T-cell (primary cell): ENCODE measurements around the gene CYP24A1. TPM values are rescaled to one million over a fixed set of nuclear protein-coding genes. Genes with fewer than 3 reads are reported as not detected.

ENCODE experiments used
- ATAC-seq, 4 experiments: fragments of 200-7000 bp in 3 of 4; fragments of 150-1000 bp in 1 of 4; cut with Tn5 transposase; replicated peaks in 1 of 4; 1 replicate in 3 of 4; 2 replicates in 1 of 4; pipeline ENCODE4 v1.10.0; 2021; ENCODE audit warnings: moderate library complexity in 3 of 4, mild to moderate bottlenecking in 2 of 4, moderate number of reproducible peaks in 1 of 4
- CTCF ChIA-PET, 2 donors: fragments of 300-600 bp; sonication (Branson Sonifier 250); formaldehyde crosslinking; loops; one replicate each; lab custom pipeline; 2022; ENCODE audit warnings: antibody characterized with exemption in 2 of 2; lab: Charles Lee
- POLR2A ChIA-PET, 2 donors: fragments of 300-600 bp; sonication (Branson Sonifier 250); formaldehyde crosslinking; loops; one replicate each; lab custom pipeline; 2022; ENCODE audit warnings: antibody characterized with exemption in 2 of 2; lab: Charles Lee
- DNase-seq, 35 experiments: peaks; one replicate each; pipeline versions ENCODE4 v3.0.0 to v3.0.0-alpha.2; 2013 to 2023
- H3K27ac ChIP-seq: one replicate; pipeline ENCODE4 v1.5.1; 2013; ENCODE audit warnings: low read length
- H3K27me3 ChIP-seq, 2 experiments: replicated peaks in 1 of 2; 1 replicate in 1 of 2; 2 replicates in 1 of 2; pipeline versions ENCODE4 v1.6.1 to v1.7.0; 2013; ENCODE audit warnings: low read length in 1 of 2, mixed read lengths in 1 of 2; ENCODE audit not compliant: control insufficient read depth in 2 of 2, insufficient read depth in 2 of 2; ENCODE audit errors: extremely low read depth in 1 of 2
- H3K36me3 ChIP-seq, 2 donors: 1 replicate in 1 of 2; 2 replicates in 1 of 2; pipeline versions ENCODE4 v1.6.1 to v1.7.0; 2013; ENCODE audit warnings: low read length in 1 of 2; ENCODE audit not compliant: control insufficient read depth in 2 of 2, insufficient read depth in 1 of 2; ENCODE audit errors: extremely low read depth in 1 of 2
- H3K4me1 ChIP-seq, 2 experiments: 1 replicate in 1 of 2; 2 replicates in 1 of 2; pipeline versions ENCODE4 v1.6.1 to v1.7.0; 2013; ENCODE audit warnings: low read length in 2 of 2, mixed read lengths in 1 of 2; ENCODE audit not compliant: insufficient read depth in 2 of 2, control insufficient read depth in 1 of 2; ENCODE audit errors: extremely low read depth in 1 of 2
- H3K4me3 ChIP-seq, 2 donors: 1 replicate in 1 of 2; 2 replicates in 1 of 2; pipeline versions ENCODE4 v1.5.1 to v1.7.0; 2013; ENCODE audit warnings: mild to moderate bottlenecking in 2 of 2, low read length in 1 of 2, moderate library complexity in 1 of 2; ENCODE audit not compliant: control insufficient read depth in 1 of 2; ENCODE audit errors: extremely low read depth in 1 of 2
- H3K9me3 ChIP-seq: 2 replicates; pipeline ENCODE4 v1.7.0; 2013
- H3K27ac Mint-ChIP-seq, 2 donors: one replicate each; pipeline ENCODE4 v1.8.0; 2020 to 2021; ENCODE audit warnings: mild to moderate bottlenecking in 2 of 2, mixed read lengths in 2 of 2
- H3K27me3 Mint-ChIP-seq, 2 donors: one replicate each; pipeline ENCODE4 v1.8.0; 2021 to 2022; ENCODE audit warnings: mixed read lengths in 2 of 2
- H3K36me3 Mint-ChIP-seq: one replicate; pipeline ENCODE4 v1.8.0; 2021; ENCODE audit warnings: mixed read lengths
- H3K4me1 Mint-ChIP-seq, 3 donors: one replicate each; pipeline ENCODE4 v1.8.0; 2020 to 2022; ENCODE audit warnings: mixed read lengths in 3 of 3, mild to moderate bottlenecking in 1 of 3
- H3K4me3 Mint-ChIP-seq, 3 donors: one replicate each; pipeline ENCODE4 v1.8.0; 2020 to 2022; ENCODE audit warnings: mild to moderate bottlenecking in 3 of 3, mixed read lengths in 3 of 3, moderate library complexity in 3 of 3
- H3K9me3 Mint-ChIP-seq, 3 donors: one replicate each; pipeline ENCODE4 v1.8.0; 2020 to 2022; ENCODE audit warnings: mixed read lengths in 3 of 3
- WGBS: methylation state at CpG from one replicate; pipeline ENCODE4 v1.1.5; 2013; ENCODE audit warnings: missing lambda C conversion rate; ENCODE audit not compliant: insufficient coverage; 5-methylcytosine and 5-hydroxymethylcytosine counted together
- total RNA-seq, 35 experiments: library from RNA in 6 of 35; stranded (reverse) in 6 of 35; fragments of 120-200 nt in 1 of 35; gene quantifications; one replicate each; pipeline versions ENCODE4 v1.2.1 to v1.2.4 and lab custom pipeline; 2013 to 2026

Gene CYP24A1
- total RNA-seq, 5 donors from 2014 or later (not counting 1 experiment from before 2014, with no cell fraction given) = 0.13 to 0.79 (median 0.42) TPM; not detected in 1

DNA sequence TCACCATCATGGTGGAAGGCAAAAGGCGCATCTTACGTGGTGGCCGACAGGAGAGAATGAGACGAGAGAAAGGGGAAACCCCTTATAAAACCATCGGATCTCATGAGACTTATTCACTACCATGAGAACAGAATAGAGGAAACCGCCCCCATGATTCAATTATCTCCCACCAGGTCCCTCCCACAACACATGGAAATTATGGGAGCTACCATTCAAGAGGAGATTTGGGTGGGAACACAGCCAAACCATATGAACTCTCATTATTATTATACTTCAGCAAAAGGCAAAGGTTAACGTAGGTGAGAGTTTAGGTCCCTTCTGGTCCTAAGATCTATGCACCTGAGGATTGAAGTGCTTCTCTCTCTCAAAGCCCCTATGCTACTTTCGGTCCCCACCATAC, 31.7 kb upstream of the CYP24A1 start:
- H3K4me1 Mint-ChIP-seq = peaks cover 20 to 23% (median 20%) of the 10 kb centered on the region in 3 donors
- Histone ChIP-seq H3K27me3 (peaks cover 0 to 9% of the 10 kb centered on the region in 2 experiments), H3K36me3 (no peaks in the 10 kb centered on the region), H3K27ac (no peak overlapping the region), H3K4me3 (no peak overlapping the region), H3K4me1 (peaks cover 10 to 12% of the 10 kb centered on the region in 2 experiments), H3K9me3 (no peaks in the 10 kb centered on the region)
- H3K9me3 Mint-ChIP-seq = no peaks in the 10 kb centered on the region
- ChIA-PET POLR2A (no interaction called here), CTCF (interaction anchor here (0.6 to 1.1 kb wide), 2 partner anchors 8 to 286 kb away, joined by 3 read pairs; no protein-coding TSS in a partner anchor)
- 88% methylated on average over 1 of the region's 8 CpGs for WGBS
- ATAC-seq = no peak
- no peaks in the 10 kb centered on the region for H3K27me3 Mint-ChIP-seq
- no peak overlapping the region for H3K27ac Mint-ChIP-seq
- H3K4me3 Mint-ChIP-seq = no peak overlapping the region
- no peak for DNase-seq
- no peaks in the 10 kb centered on the region for H3K36me3 Mint-ChIP-seq

- CTCF ChIA-PET = interaction anchor here (0.8 to 1.1 kb wide), 2 partner anchors 9 kb away, joined by 3 to 4 read pairs; no protein-coding TSS in a partner anchor
- WGBS = 78% methylated on average over 2 of the region's 5 CpGs
- ATAC-seq = no peak
- Histone ChIP-seq H3K27ac (no peak overlapping the region), H3K4me3 (no peak overlapping the region), H3K9me3 (no peaks in the 10 kb centered on the region), H3K27me3 (peaks cover 0 to 9% of the 10 kb centered on the region in 2 experiments), H3K4me1 (peaks cover 6 to 12% of the 10 kb centered on the region in 2 experiments), H3K36me3 (no peaks in the 10 kb centered on the region)
- Mint-ChIP-seq H3K9me3 (no peaks in the 10 kb centered on the region), H3K27me3 (no peaks in the 10 kb centered on the region), H3K4me3 (no peak overlapping the region), H3K36me3 (no peaks in the 10 kb centered on the region), H3K4me1 (peaks cover 10 to 13% (median 10%) of the 10 kb centered on the region in 3 donors), H3K27ac (no peak overlapping the region)
- no peak for DNase-seq
- POLR2A ChIA-PET = no interaction called here
These were observed 30.7 kb upstream of the CYP24A1 start for GRCh38 chr20:54204481-54204880.

- Mint-ChIP-seq H3K36me3 (no peaks in the 10 kb centered on the region), H3K4me3 (no peak overlapping the region), H3K27me3 (no peaks in the 10 kb centered on the region), H3K9me3 (no peaks in the 10 kb centered on the region), H3K4me1 (peaks cover 6 to 9% (median 6%) of the 10 kb centered on the region in 3 donors), H3K27ac (no peak overlapping the region)
- 94% methylated on average over 3 of the region's 6 CpGs for WGBS
- Histone ChIP-seq H3K36me3 (no peaks in the 10 kb centered on the region), H3K4me3 (no peak overlapping the region), H3K9me3 (no peaks in the 10 kb centered on the region), H3K27me3 (peaks cover 0 to 9% of the 10 kb centered on the region in 2 experiments), H3K27ac (no peak overlapping the region), H3K4me1 (peaks cover 2 to 9% of the 10 kb centered on the region in 2 experiments)
- ChIA-PET CTCF (interaction anchor here (0.8 to 1.1 kb wide), 3 partner anchors 9 to 101 kb away, joined by 3 to 4 read pairs (median 3); no protein-coding TSS in a partner anchor), POLR2A (interaction anchor here in 1 of 2 donors (0.7 kb wide), 1 partner anchor 9 kb away, joined by 3 read pairs; no protein-coding TSS in a partner anchor)
- no peak for DNase-seq
- ATAC-seq = no peak
These were observed 30.3 kb upstream of the CYP24A1 start for GRCh38 chr20:54204063-54204462.

GRCh38 chr20:54203281-54203680, 29.5 kb upstream of the CYP24A1 start:
- ATAC-seq (no peak), DNase-seq (no peak)
- ChIA-PET POLR2A (interaction anchor here in 1 of 2 donors (0.7 kb wide), 1 partner anchor 10 kb away, joined by 3 read pairs; no protein-coding TSS in a partner anchor), CTCF (interaction anchor here in 1 of 2 donors (1.0 kb wide), 1 partner anchor 100 kb away, joined by 3 read pairs; no protein-coding TSS in a partner anchor)
- Histone ChIP-seq H3K9me3 (no peaks in the 10 kb centered on the region), H3K4me3 (no peak overlapping the region), H3K4me1 (peaks cover 0 to under 1% of the 10 kb centered on the region in 2 experiments), H3K27ac (no peak overlapping the region), H3K36me3 (no peaks in the 10 kb centered on the region), H3K27me3 (peaks cover 0 to 9% of the 10 kb centered on the region in 2 experiments)
- H3K4me1 Mint-ChIP-seq = peaks cover 0 to 2% (median 0%) of the 10 kb centered on the region in 3 donors
- H3K27me3 Mint-ChIP-seq = no peaks in the 10 kb centered on the region
- no peaks in the 10 kb centered on the region for H3K9me3 Mint-ChIP-seq
- WGBS = 0% methylated on average over 1 of the region's 5 CpGs
- H3K4me3 Mint-ChIP-seq = no peak overlapping the region
- no peaks in the 10 kb centered on the region for H3K36me3 Mint-ChIP-seq
- no peak overlapping the region for H3K27ac Mint-ChIP-seq

- ATAC-seq (no peak), DNase-seq (no peak)
- H3K36me3 ChIP-seq = no peaks in the 10 kb centered on the region
- H3K36me3 Mint-ChIP-seq = no peaks in the 10 kb centered on the region
- POLR2A ChIA-PET = no interaction called here
- H3K4me3 Mint-ChIP-seq = no peak overlapping the region
- no peak overlapping the region for H3K27ac ChIP-seq
- no peaks in the 10 kb centered on the region for H3K9me3 ChIP-seq
- no peak overlapping the region for H3K27ac Mint-ChIP-seq
- no peaks in the 10 kb centered on the region for H3K4me1 Mint-ChIP-seq
- H3K4me3 ChIP-seq = no peak overlapping the region
- H3K9me3 Mint-ChIP-seq = no peaks in the 10 kb centered on the region
- H3K27me3 Mint-ChIP-seq = no peaks in the 10 kb centered on the region
- peaks cover 0 to 7% of the 10 kb centered on the region in 2 experiments for H3K27me3 ChIP-seq
- H3K4me1 ChIP-seq = no peaks in the 10 kb centered on the region
- CTCF ChIA-PET = interaction anchor here in 1 of 2 donors (2.0 kb wide), 1 partner anchor 8 kb away, joined by 8 read pairs; the partner anchor contains the start of gene PFDN4
- 92% methylated on average over 2 of the region's 4 CpGs for WGBS
These were observed 27.6 kb upstream of the CYP24A1 start for GRCh38 chr20:54201268-54201846.

GRCh38 chr20:54200487-54201267, 26.9 kb upstream of the CYP24A1 start:
- Histone ChIP-seq H3K27me3 (peaks cover 0 to 5% of the 10 kb centered on the region in 2 experiments), H3K9me3 (no peaks in the 10 kb centered on the region), H3K4me1 (no peaks in the 10 kb centered on the region), H3K36me3 (no peaks in the 10 kb centered on the region), H3K27ac (no peak overlapping the region), H3K4me3 (no peak overlapping the region)
- H3K36me3 Mint-ChIP-seq = no peaks in the 10 kb centered on the region
- DNase-seq (no peak), ATAC-seq (no peak)
- H3K4me1 Mint-ChIP-seq = no peaks in the 10 kb centered on the region
- no peak overlapping the region for H3K27ac Mint-ChIP-seq
- no peaks in the 10 kb centered on the region for H3K27me3 Mint-ChIP-seq
- H3K4me3 Mint-ChIP-seq = no peak overlapping the region
- no peaks in the 10 kb centered on the region for H3K9me3 Mint-ChIP-seq
- 58% methylated on average over 6 of the region's 7 CpGs for WGBS
- ChIA-PET POLR2A (no interaction called here), CTCF (interaction anchor here (0.9 to 2.0 kb wide), 13 partner anchors 8 to 1888 kb away, joined by 3 to 15 read pairs (median 4); partner anchors contain the start of gene PFDN4 (in 1 of the 2))
